ENCODE data around the gene ADRB1. TPM values are rescaled to one million over a fixed set of nuclear protein-coding genes. Genes with fewer than 3 reads are reported as not detected.

The ADRB1 gene
- total RNA-seq, 1 donor from 2014 or later: not detected

DNA sequence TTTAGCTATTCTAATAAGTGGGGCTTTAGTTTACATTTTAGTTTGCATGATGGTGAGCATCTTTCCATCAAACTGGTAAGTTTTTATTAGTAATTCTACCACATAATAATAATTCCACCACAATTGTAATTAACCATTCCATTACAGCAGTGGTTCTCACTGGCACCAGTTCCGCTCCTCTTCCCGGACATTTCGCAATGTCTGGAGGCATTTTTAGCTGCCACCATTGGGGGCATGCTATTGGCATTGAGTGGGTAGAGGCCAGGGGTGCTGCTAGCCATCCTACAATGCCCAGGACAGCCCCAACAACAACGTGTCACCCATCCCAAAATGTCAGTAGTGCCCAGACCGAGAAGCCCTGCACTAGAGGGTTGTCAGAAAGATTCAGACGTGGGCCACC lies 31.4 kb downstream of the ADRB1 start:
- H3K9me3 Mint-ChIP-seq (ENCODE audit: unreplicated experiment): no peaks in the 10 kb centered on the region
- no peak overlapping the region for H3K4me3 Mint-ChIP-seq (ENCODE audit: unreplicated experiment)
- no peak overlapping the region for H3K27ac Mint-ChIP-seq (ENCODE audit: unreplicated experiment)
- peaks cover 3% of the 10 kb centered on the region for H3K4me1 Mint-ChIP-seq (ENCODE audit: unreplicated experiment)
- peaks cover 6% of the 10 kb centered on the region for H3K27me3 Mint-ChIP-seq (ENCODE audit: unreplicated experiment)
- TF ChIP-seq, protein P1, sequence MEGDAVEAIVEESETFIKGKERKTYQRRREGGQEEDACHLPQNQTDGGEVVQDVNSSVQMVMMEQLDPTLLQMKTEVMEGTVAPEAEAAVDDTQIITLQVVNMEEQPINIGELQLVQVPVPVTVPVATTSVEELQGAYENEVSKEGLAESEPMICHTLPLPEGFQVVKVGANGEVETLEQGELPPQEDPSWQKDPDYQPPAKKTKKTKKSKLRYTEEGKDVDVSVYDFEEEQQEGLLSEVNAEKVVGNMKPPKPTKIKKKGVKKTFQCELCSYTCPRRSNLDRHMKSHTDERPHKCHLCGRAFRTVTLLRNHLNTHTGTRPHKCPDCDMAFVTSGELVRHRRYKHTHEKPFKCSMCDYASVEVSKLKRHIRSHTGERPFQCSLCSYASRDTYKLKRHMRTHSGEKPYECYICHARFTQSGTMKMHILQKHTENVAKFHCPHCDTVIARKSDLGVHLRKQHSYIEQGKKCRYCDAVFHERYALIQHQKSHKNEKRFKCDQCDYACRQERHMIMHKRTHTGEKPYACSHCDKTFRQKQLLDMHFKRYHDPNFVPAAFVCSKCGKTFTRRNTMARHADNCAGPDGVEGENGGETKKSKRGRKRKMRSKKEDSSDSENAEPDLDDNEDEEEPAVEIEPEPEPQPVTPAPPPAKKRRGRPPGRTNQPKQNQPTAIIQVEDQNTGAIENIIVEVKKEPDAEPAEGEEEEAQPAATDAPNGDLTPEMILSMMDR (IDR thresholded peaks at IDR 0.05; ENCODE audit: unreplicated experiment): no peak
- no peaks in the 10 kb centered on the region for H3K36me3 Mint-ChIP-seq (ENCODE audit: low read depth, unreplicated experiment)
- no peak for DNase-seq (ENCODE audit: low spot score)

DNA sequence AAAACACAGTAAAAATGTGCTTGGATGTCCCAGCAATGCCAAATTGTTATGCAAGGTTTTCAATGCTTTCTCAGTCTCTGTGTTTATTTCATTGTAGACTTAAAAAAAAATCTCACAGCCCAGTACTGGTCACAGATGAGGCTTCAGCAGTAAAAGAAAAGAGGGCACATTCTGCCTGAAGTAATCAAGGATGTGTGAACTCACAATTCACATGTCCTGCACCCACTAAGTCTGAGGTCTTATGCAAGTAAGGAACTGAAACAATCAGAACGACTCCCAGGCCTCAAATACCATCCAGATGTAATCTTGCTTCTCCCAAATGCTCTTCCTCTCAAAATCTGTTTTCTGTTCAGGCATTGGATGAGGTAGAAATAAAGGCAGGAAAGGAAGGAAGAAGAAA lies 33.7 kb downstream of the ADRB1 start:
- TF ChIP-seq, protein P1 (IDR thresholded peaks at IDR 0.05; ENCODE audit: unreplicated experiment): no peak
- DNase-seq (ENCODE audit: low spot score): no peak
- Mint-ChIP-seq H3K36me3 (ENCODE audit: low read depth, unreplicated experiment) (no peaks in the 10 kb centered on the region), H3K4me3 (ENCODE audit: unreplicated experiment) (no peak overlapping the region), H3K27me3 (ENCODE audit: unreplicated experiment) (peaks cover 6% of the 10 kb centered on the region), H3K27ac (ENCODE audit: unreplicated experiment) (no peak overlapping the region), H3K9me3 (ENCODE audit: unreplicated experiment) (no peaks in the 10 kb centered on the region), H3K4me1 (ENCODE audit: unreplicated experiment) (peaks cover 3% of the 10 kb centered on the region)

GRCh38 chr10:114077815-114078219 lies 34.2 kb downstream of the ADRB1 start:
- TF ChIP-seq, protein P1 (IDR thresholded peaks at IDR 0.05; ENCODE audit: unreplicated experiment): no peak
- no peak overlapping the region for H3K4me3 Mint-ChIP-seq (ENCODE audit: unreplicated experiment)
- peaks cover 7% of the 10 kb centered on the region for H3K27me3 Mint-ChIP-seq (ENCODE audit: unreplicated experiment)
- H3K27ac Mint-ChIP-seq (ENCODE audit: unreplicated experiment): no peak overlapping the region
- DNase-seq (ENCODE audit: low spot score): no peak
- no peaks in the 10 kb centered on the region for H3K9me3 Mint-ChIP-seq (ENCODE audit: unreplicated experiment)
- peaks cover 3% of the 10 kb centered on the region for H3K4me1 Mint-ChIP-seq (ENCODE audit: unreplicated experiment)
- no peaks in the 10 kb centered on the region for H3K36me3 Mint-ChIP-seq (ENCODE audit: low read depth, unreplicated experiment)

- peaks cover 7% of the 10 kb centered on the region for H3K27me3 Mint-ChIP-seq (ENCODE audit: unreplicated experiment)
- H3K4me1 Mint-ChIP-seq (ENCODE audit: unreplicated experiment): peaks cover 3% of the 10 kb centered on the region
- no peak for DNase-seq (ENCODE audit: low spot score)
- TF ChIP-seq, protein P1 (IDR thresholded peaks at IDR 0.05; ENCODE audit: unreplicated experiment): no peak
- H3K27ac Mint-ChIP-seq (ENCODE audit: unreplicated experiment): no peak overlapping the region
- H3K9me3 Mint-ChIP-seq (ENCODE audit: unreplicated experiment): no peaks in the 10 kb centered on the region
- H3K36me3 Mint-ChIP-seq (ENCODE audit: low read depth, unreplicated experiment): no peaks in the 10 kb centered on the region
- no peak overlapping the region for H3K4me3 Mint-ChIP-seq (ENCODE audit: unreplicated experiment)
Measured at GRCh38 chr10:114078346-114078745, 34.7 kb downstream of the ADRB1 start.

DNA sequence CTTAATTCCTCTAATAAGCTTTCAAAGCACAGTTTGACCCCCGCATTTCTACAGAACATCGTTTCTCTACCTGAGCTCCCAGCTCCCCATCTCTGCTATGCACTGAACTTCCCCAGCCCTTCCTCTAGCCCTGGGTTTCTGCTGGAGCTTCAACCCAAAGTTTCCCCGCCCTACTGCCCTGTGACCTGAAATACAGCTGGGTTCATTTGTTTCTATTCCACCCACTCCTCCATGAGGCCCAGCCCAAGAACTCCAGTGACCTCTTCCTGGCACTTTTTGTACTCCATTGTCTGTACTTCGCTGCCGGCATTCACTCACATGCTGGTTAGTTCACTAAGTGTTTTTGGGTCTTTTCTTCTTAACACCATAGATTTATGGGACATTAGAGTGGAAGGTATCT lies 35.8 kb downstream of the ADRB1 start:
- H3K4me1 Mint-ChIP-seq (ENCODE audit: unreplicated experiment): peaks cover 3% of the 10 kb centered on the region
- H3K9me3 Mint-ChIP-seq (ENCODE audit: unreplicated experiment): no peaks in the 10 kb centered on the region
- H3K27me3 Mint-ChIP-seq (ENCODE audit: unreplicated experiment): peaks cover 7% of the 10 kb centered on the region
- H3K36me3 Mint-ChIP-seq (ENCODE audit: low read depth, unreplicated experiment): no peaks in the 10 kb centered on the region
- no peak overlapping the region for H3K27ac Mint-ChIP-seq (ENCODE audit: unreplicated experiment)
- TF ChIP-seq, protein P1 (IDR thresholded peaks at IDR 0.05; ENCODE audit: unreplicated experiment): no peak
- DNase-seq (ENCODE audit: low spot score): no peak
- no peak overlapping the region for H3K4me3 Mint-ChIP-seq (ENCODE audit: unreplicated experiment)
